Measurements from ENCODE around the gene SEZ6L.

Gene SEZ6L

DNA sequence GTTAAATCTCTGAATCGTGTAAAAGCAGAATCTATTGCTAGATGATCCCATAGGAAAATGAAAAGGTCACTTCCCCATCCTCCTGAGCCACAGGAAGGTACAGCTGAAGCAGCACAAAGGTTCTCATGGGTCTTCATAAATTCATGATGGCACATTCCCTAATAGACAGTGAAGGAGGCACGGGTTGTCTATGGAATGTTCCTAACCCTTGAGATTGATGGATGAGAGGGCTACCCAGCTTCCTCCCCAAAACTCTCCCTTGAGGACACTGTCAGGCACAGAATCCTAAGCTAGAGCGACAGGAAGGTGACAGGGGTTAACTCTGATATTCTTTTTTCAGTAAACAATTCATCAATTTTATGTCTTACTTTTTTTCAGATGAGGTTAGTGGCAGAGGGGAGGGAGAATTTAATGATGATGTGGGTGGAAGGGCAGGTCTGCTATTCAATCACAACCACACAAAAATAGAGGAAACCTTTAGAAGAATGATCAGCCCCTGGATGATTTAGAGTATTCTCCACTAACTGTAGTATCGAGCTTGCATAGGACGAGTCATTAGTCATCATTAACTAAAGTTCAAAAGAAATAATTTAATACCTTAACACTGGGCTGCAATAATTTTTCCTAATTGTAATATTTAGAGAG is 33.1 kb downstream of the SEZ6L start:
- no peaks in the 10 kb centered on the region for H3K4me1 Mint-ChIP-seq (ENCODE audit: low read depth)
- no peaks in the 10 kb centered on the region for H3K36me3 Mint-ChIP-seq (ENCODE audit: low read depth)
- H3K27ac Mint-ChIP-seq, result no peak overlapping the region
- H3K4me3 Mint-ChIP-seq, result no peak overlapping the region
- no peak for DNase-seq
- peaks cover 26% of the 10 kb centered on the region for H3K27me3 Mint-ChIP-seq
- no peaks in the 10 kb centered on the region for H3K9me3 Mint-ChIP-seq

GRCh38 chr22:26205494-26205893 is 36.2 kb downstream of the SEZ6L start:
- no peak for DNase-seq
- Mint-ChIP-seq H3K9me3 (no peaks in the 10 kb centered on the region), H3K4me3 (no peak overlapping the region), H3K36me3 (ENCODE audit: low read depth) (no peaks in the 10 kb centered on the region), H3K27ac (no peak overlapping the region), H3K27me3 (peaks cover 20% of the 10 kb centered on the region), H3K4me1 (ENCODE audit: low read depth) (no peaks in the 10 kb centered on the region)

- H3K4me1 Mint-ChIP-seq (ENCODE audit: low read depth), result no peaks in the 10 kb centered on the region
- peaks cover 28% of the 10 kb centered on the region for H3K27me3 Mint-ChIP-seq
- H3K36me3 Mint-ChIP-seq (ENCODE audit: low read depth), result no peaks in the 10 kb centered on the region
- no peaks in the 10 kb centered on the region for H3K9me3 Mint-ChIP-seq
- no peak overlapping the region for H3K27ac Mint-ChIP-seq
- DNase-seq, result no peak
- H3K4me3 Mint-ChIP-seq, result no peak overlapping the region
These were observed 41.1 kb downstream of the SEZ6L start for GRCh38 chr22:26210334-26210733.

DNA sequence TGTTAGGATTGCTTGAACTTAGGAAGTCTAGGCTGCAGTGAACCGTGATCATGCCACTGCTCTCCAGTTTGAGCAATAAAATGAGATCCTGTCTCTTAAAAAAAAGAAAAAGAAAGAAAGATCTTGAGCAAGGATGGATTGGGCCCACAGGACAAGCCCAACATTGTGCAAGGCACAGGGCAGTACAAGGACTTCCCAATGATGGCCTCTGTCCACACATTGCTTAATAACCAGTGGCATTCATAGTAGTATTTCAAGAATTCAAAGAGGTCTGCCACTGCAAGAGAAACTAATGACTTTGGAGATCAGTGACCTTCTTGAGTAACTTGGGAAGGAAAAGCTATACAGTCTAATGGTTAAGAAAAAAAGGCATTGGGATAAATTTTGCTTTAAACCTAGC is 44.6 kb downstream of the SEZ6L start:
- no peak overlapping the region for H3K27ac Mint-ChIP-seq
- no peaks in the 10 kb centered on the region for H3K9me3 Mint-ChIP-seq
- no peaks in the 10 kb centered on the region for H3K4me1 Mint-ChIP-seq (ENCODE audit: low read depth)
- H3K4me3 Mint-ChIP-seq, result no peak overlapping the region
- peaks cover 28% of the 10 kb centered on the region for H3K27me3 Mint-ChIP-seq
- no peak for DNase-seq
- H3K36me3 Mint-ChIP-seq (ENCODE audit: low read depth), result no peaks in the 10 kb centered on the region

DNA sequence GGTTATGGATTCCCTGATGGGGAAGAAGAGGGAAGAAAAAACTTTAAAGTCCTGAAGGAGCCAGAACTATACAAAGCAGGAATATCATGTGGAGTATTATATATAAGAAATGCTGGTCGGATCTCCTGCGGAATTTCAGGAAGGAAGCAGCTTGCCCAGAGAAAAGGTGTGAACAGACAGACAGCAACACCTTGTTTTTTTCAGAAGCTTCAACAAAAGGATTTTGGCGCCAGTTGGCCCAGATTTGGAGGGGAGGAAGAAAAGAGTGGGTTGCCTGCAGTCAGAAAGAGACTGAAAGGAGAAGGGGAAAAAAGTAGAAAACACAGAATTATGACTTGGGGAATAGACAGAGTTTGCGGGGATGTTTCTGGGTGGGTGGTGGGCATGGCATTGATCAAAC is 45.2 kb downstream of the SEZ6L start:
- DNase-seq, result no peak
- H3K9me3 Mint-ChIP-seq, result no peaks in the 10 kb centered on the region
- no peaks in the 10 kb centered on the region for H3K36me3 Mint-ChIP-seq (ENCODE audit: low read depth)
- H3K4me1 Mint-ChIP-seq (ENCODE audit: low read depth), result no peaks in the 10 kb centered on the region
- H3K4me3 Mint-ChIP-seq, result no peak overlapping the region
- no peak overlapping the region for H3K27ac Mint-ChIP-seq
- H3K27me3 Mint-ChIP-seq, result peaks cover 28% of the 10 kb centered on the region

DNA sequence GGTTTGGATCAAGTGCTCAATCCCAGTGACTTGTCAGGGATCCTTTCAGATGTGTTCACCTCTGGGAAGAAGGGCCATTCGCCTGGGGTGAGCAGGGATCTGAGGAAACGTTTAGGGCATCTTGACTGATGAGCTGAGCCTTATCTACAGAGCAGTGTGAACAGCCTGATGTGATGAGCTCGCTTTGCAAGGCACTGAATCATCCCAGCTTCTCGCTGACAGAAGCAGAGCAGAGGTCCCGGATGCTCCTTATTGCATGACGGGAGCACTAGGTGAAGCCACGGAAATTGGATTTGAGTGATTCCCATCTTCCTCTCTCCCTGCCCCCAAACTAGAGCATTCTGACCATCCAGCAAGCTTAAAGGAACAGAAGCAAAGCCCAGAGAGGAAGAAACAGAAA is 46.5 kb downstream of the SEZ6L start:
- Mint-ChIP-seq H3K27me3 (peaks cover 23% of the 10 kb centered on the region), H3K4me3 (no peak overlapping the region), H3K4me1 (ENCODE audit: low read depth) (no peaks in the 10 kb centered on the region), H3K27ac (no peak overlapping the region), H3K9me3 (no peaks in the 10 kb centered on the region), H3K36me3 (ENCODE audit: low read depth) (no peaks in the 10 kb centered on the region)
- DNase-seq, result no peak

- Mint-ChIP-seq H3K4me3 (no peak overlapping the region), H3K4me1 (ENCODE audit: low read depth) (no peaks in the 10 kb centered on the region), H3K27me3 (no peaks in the 10 kb centered on the region), H3K27ac (no peak overlapping the region), H3K36me3 (ENCODE audit: low read depth) (no peaks in the 10 kb centered on the region), H3K9me3 (no peaks in the 10 kb centered on the region)
- no peak for DNase-seq
These were observed 55.9 kb downstream of the SEZ6L start for GRCh38 chr22:26225207-26225606.

GRCh38 chr22:26226538-26227297 is 57.5 kb downstream of the SEZ6L start:
- Mint-ChIP-seq H3K27me3 (peaks cover 7% of the 10 kb centered on the region), H3K9me3 (no peaks in the 10 kb centered on the region), H3K27ac (no peak overlapping the region), H3K36me3 (ENCODE audit: low read depth) (no peaks in the 10 kb centered on the region), H3K4me3 (no peak overlapping the region), H3K4me1 (ENCODE audit: low read depth) (no peaks in the 10 kb centered on the region)
- DNase-seq, result no peak

- H3K9me3 Mint-ChIP-seq, result no peaks in the 10 kb centered on the region
- H3K4me3 Mint-ChIP-seq, result no peak overlapping the region
- H3K4me1 Mint-ChIP-seq (ENCODE audit: low read depth), result no peaks in the 10 kb centered on the region
- H3K27ac Mint-ChIP-seq, result no peak overlapping the region
- DNase-seq, result no peak
- H3K27me3 Mint-ChIP-seq, result peaks cover 7% of the 10 kb centered on the region
- H3K36me3 Mint-ChIP-seq (ENCODE audit: low read depth), result no peaks in the 10 kb centered on the region
These were observed 60.6 kb downstream of the SEZ6L start for GRCh38 chr22:26229910-26230309.

- no peak for DNase-seq
- Mint-ChIP-seq H3K4me3 (no peak overlapping the region), H3K27ac (no peak overlapping the region), H3K36me3 (ENCODE audit: low read depth) (no peaks in the 10 kb centered on the region), H3K9me3 (no peaks in the 10 kb centered on the region), H3K27me3 (peaks cover 10% of the 10 kb centered on the region), H3K4me1 (ENCODE audit: low read depth) (no peaks in the 10 kb centered on the region)
These were observed 65.0 kb downstream of the SEZ6L start for GRCh38 chr22:26234296-26234695.

- Mint-ChIP-seq H3K4me1 (ENCODE audit: low read depth) (no peaks in the 10 kb centered on the region), H3K9me3 (no peaks in the 10 kb centered on the region), H3K4me3 (no peak overlapping the region), H3K27me3 (peaks cover 8% of the 10 kb centered on the region), H3K27ac (no peak overlapping the region), H3K36me3 (ENCODE audit: low read depth) (no peaks in the 10 kb centered on the region)
- DNase-seq, result no peak
These were observed 66.7 kb downstream of the SEZ6L start for GRCh38 chr22:26235792-26236487.

- Mint-ChIP-seq H3K36me3 (ENCODE audit: low read depth) (no peaks in the 10 kb centered on the region), H3K4me3 (no peak overlapping the region), H3K27me3 (peaks cover 3% of the 10 kb centered on the region), H3K4me1 (ENCODE audit: low read depth) (no peaks in the 10 kb centered on the region), H3K27ac (no peak overlapping the region), H3K9me3 (no peaks in the 10 kb centered on the region)
- no peak for DNase-seq
These were observed 67.7 kb downstream of the SEZ6L start for GRCh38 chr22:26236991-26237390.

- H3K27me3 Mint-ChIP-seq, result peaks cover 3% of the 10 kb centered on the region
- H3K4me1 Mint-ChIP-seq (ENCODE audit: low read depth), result no peaks in the 10 kb centered on the region
- H3K27ac Mint-ChIP-seq, result no peak overlapping the region
- H3K9me3 Mint-ChIP-seq, result no peaks in the 10 kb centered on the region
- H3K36me3 Mint-ChIP-seq (ENCODE audit: low read depth), result no peaks in the 10 kb centered on the region
- DNase-seq, result no peak
- no peak overlapping the region for H3K4me3 Mint-ChIP-seq
These were observed 69.3 kb downstream of the SEZ6L start for GRCh38 chr22:26238596-26238995.

- Mint-ChIP-seq H3K9me3 (no peaks in the 10 kb centered on the region), H3K36me3 (ENCODE audit: low read depth) (no peaks in the 10 kb centered on the region), H3K4me3 (no peak overlapping the region), H3K27ac (no peak overlapping the region), H3K4me1 (ENCODE audit: low read depth) (no peaks in the 10 kb centered on the region), H3K27me3 (peaks cover 8% of the 10 kb centered on the region)
- DNase-seq, result no peak
These were observed 70.3 kb downstream of the SEZ6L start for GRCh38 chr22:26239581-26239980.

DNA sequence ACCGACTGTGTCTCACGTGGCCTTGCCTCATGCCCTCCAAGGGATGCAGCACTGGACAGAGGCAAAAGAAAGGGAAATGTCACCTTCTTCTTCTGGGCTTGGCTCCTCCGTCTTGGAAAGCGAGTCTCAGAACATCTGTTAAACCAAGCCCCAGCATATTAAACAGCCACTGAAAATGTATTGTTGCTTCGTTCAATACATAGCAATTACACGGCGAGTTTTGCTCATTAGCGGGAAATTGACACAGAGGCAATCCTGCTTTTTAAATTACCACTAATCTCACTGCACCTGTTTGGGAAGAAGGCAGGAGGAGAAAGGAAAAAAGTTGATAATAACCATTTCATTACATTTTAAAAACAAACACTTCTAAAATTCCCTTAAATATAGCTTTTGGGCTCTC is 72.1 kb downstream of the SEZ6L start:
- H3K27me3 Mint-ChIP-seq, result peaks cover 10% of the 10 kb centered on the region
- H3K27ac Mint-ChIP-seq, result no peak overlapping the region
- H3K36me3 Mint-ChIP-seq (ENCODE audit: low read depth), result no peaks in the 10 kb centered on the region
- no peak overlapping the region for H3K4me3 Mint-ChIP-seq
- H3K9me3 Mint-ChIP-seq, result no peaks in the 10 kb centered on the region
- no peaks in the 10 kb centered on the region for H3K4me1 Mint-ChIP-seq (ENCODE audit: low read depth)
- no peak for DNase-seq

All from activated T-cell treated with anti-CD3 and anti-CD28 coated beads, Interleukin-2, amount 50 U/mL, for 24 hours (primary cell).